SHP77 treated with DMSO at 0.1 percent for 48 hours (cell line): ENCODE data around the gene ATP6V1F.
A peak's percentile ranks its signal among the peaks of the same experiment; 100 is the strongest.

ENCODE experiments used
- DNase-seq: peaks from one replicate; lab custom pipeline; 2025; lab: John Stamatoyannopoulos, UW

ATP6V1F gene, protein sequence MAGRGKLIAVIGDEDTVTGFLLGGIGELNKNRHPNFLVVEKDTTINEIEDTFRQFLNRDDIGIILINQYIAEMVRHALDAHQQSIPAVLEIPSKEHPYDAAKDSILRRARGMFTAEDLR

DNA sequence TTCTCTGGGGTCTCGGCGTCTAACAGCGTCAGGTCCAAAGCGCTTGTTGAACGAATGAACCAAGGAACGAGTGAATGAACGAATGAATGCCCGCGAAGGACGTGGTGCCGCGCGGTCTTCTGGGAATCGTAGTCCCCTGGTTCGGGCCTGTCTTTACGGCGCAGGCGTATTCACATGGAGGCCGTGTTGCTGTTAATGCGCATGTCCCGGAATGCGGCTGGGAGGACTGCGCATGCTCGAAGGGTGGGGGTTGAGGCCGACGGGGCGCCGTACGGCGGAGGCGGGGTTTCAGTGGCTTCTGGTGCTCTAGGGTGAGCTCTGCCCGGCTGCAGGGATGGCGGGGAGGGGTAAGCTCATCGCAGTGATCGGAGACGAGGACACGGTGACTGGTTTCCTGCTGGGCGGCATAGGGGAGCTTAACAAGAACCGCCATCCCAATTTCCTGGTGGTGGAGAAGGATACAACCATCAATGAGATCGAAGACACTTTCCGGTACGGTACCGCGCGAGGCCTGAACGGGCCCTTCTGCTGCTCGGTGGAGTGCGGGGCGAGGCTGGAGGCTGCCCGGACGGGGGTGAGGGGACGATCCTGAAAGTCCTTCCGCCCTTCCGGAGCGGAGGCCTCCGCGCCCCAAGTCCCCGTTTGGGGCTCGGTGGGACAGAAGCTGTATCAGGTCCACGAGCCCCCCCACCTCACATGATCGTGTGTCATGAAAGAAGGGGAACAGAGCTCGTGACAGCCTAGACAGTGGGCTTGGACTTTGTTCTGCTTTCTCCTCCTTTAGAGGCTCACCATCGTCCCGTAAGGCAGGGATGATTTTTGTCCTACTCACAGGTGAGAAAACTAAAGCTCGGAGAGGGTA lies at the start of gene ATP6V1F:
Gene ATP6V1F (plus strand): TSS at position 286 of the 862 bp plus-strand sequence. CDS start 49 bp downstream, at position 335.
- peak; percentile 98 for DNase-seq

DNA sequence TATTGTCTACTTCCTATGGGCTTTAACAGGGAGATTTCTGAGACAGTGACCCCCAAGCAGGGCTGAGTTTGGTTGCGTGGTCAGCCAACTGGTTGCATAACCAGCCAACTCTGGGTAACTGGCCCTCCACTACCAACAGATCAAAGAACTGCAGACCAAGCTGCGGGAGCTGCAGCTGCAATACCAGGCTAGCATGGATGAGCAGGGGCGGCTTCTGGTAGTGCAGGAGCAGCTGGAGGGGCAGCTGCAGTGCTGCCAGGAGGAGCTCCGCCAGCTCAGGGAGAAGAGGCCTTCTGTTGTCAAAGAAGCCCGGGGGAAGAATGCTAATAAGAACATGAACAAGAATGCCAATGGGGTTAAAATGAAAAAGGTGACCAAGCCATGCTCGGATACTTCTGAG lies 48.2 kb upstream of the ATP6V1F start:
- DNase-seq: no peak

DNA sequence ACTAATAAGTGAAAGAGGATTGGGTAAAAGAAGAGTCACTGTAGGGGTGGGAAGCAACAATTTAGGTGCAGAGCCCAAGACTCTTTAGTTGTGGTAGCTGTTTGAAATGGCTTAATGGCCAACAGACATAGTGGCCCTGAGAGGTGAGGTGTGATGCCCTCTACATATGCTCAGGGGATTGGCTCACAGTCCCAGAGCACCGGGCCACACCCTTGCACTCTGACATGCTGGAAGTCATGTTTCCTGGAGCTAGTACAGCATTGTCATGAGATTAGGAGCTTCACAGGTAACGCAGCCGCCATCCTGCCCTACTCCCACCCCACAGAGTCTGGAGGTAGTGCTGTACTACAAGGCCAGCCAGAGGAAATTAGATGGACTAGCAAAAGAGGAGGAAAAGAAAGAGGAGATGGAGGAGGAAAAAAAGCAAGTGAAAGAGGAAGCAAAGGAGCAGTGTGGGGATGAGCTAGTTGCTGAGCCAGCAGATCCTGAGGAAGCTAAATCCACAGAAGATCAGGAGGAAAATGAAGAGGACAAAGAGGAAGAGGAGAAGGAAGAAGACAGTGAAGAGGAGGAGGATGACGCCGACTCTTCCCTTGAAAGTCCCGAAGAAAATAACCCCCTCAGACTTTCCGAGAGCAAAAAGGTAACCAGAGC lies 47.2 kb upstream of the ATP6V1F start:
- DNase-seq: no peak

DNA sequence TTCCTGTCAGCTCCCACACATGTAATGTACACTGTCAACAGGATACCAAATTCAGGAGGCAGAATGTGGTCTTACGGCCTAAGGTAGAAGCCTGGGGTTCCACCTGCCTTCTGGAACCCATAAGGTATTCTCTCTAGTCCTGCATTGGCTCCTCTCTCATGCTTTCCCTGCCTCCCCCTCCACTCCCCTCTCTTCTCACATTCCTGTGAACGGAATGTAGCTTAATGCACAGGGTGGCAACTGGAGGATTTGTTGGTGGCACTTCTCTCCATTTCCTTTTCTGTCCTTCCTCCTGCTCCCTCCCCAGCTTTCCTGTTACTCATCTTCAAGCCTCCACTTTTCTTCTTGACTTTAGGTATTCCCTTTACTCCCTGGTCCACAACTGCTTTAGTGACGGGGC lies 44.0 kb upstream of the ATP6V1F start:
- DNase-seq: no peak

DNA sequence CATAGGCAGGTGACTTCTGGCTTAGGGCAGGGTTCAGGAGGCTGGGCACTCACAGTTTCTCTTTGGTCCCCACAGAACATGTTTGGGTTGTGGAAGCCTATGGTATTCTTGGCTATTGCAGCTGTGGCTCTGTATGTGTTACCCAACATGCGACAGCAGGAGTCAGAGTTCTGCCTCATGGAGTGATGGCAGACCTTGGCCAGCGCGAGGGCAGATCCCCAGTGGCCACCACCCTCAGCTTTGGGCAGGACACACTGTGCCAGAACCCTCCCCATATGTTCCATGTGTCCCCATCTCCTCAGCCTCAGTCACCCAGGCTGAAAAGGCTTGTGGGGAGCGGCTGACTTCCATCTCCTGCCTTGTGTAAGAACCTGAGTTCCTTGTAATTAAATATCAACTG lies 40.9 kb upstream of the ATP6V1F start:
- no peak for DNase-seq

DNA sequence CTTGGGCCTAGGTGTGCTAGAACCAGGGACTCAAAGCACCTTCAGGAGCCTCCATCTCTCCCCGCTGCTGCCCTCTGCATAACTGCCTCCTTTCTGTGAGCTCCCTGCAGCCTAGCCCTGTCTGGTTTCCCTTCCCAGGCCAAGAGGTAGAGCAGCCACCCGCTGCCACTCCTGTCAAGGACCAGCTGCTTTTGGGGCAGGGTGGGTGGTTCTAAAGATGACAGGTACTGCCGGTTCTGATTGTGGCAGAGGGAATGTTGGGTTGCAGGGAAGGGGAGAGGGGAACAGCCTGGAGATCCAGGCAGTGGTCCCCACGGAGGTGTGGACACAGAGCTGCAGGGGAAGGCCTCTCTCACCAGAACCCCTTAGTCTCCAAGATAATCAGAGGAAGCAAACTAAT lies 36.1 kb upstream of the ATP6V1F start:
- DNase-seq: no peak

DNA sequence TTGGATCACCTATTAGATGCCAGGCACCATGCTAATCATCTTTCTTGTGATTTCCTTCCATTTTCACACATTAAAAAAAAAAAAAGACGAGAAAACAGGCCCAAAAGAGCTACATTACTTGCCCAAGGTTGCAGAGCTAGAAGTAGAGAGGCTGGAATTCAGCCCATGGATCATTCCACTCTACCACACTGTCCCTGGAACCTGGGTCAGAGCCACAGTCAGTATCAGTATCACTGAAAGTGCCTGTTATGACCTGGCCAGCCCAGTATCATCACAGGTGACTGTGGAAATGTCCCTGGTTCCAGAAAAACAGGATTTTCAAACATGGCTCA lies 35.8 kb upstream of the ATP6V1F start:
- DNase-seq: no peak

DNA sequence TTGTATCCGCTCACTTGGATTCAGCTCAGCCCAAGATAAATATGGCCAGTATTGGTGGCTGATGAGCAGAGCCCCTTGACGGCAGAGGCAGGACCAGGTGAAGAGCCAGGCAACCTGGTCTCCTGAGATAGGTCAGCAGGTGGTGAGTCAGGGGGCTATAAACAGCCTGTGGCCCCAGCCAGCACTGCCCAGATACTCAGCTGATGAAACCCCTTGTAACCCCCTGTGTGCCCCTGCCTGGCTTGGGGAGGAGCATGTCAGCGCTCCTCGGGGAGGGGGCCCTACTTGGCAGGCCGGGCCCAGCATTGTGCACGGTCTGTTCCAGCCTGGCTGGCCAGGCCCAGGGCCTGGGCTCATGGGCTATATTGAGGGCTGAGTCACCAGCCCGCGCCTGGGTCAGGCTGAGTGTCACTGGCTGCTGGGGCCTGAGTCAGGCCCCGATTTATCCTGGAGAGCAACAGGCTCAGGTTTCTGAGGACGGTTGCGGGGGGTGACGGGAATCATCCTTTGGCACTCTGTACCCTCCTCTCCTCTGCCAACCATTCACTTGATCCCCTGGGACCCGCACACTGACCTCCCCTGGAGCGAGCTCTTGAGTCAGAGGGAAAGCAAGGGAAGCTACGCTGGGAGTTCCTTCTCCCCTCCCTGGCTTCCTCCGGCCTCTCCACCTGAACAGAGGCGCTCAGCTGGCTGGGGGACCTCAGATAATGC lies 35.3 kb upstream of the ATP6V1F start:
- DNase-seq: no peak

DNA sequence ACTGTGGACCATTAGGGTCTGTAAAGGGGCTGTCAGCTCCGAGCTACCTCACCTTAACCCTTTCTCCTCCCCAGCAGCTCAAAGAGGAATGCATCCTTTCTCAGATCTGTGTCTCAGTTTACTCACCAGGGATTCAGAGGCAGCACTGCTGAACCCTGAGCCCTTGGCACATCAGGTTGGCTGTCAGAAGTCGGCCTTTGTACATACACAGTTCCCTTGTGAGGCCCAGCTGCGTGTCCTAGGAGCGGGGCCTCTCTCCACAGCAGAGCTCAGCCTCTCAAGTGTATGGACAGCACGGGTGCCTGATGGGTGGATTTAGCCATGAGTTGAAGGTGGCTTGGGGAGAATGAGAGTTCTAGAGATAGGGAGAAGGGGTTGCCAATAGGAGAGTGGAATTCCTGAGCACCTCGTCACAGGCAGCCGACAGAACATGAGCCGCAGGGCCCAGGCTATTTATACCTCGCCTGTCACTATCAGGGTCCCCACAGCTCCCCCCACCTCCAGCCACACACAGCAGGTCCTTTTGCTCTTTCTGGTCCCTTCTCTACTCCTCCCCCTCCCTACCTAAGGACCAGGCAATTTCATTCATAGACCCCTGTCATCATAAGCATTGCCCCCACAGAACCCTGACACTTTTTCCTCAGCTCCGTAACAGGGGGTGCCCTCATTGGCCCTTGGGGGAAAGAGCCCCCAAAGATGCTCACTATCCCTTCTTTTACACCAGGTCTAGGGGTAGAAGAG lies 34.5 kb upstream of the ATP6V1F start:
- DNase-seq: no peak

DNA sequence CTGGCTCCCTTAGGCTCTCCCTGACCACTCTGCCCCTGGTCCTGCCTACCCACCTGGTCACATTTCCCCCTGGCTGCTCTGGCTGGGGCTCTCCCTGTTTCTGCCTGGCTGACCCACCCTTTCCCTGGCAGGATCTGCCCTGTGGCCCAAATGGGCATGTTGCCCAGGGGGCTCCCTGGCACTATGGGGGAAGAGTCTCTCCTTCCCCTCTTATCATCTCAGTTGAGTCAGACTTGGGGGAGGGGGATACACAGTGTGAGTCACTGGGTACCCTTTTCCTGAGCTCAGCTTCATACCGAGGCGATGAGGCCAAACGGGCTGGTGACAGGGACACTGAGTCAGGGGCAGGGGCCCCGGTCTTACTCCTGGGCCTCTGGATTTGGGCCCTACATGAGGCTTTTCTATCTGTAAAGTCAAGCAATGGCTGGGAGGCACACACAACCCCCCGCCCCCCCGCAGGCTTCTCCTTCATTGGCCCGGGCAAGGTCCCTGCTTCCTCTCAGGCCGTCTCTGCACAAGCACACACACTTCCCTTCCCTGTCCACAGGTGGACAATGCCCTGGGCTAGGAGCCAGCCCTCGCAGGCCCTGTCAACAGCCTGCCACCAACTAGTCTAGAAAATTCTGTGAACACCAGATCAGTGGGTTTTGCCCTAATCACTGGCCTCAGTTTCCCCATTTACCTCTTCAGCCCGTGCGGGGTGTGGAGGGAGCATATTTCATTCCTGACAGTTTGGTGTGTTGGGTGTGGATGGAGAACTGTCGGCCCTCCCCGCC lies 33.1 kb upstream of the ATP6V1F start:
- DNase-seq: no peak

DNA sequence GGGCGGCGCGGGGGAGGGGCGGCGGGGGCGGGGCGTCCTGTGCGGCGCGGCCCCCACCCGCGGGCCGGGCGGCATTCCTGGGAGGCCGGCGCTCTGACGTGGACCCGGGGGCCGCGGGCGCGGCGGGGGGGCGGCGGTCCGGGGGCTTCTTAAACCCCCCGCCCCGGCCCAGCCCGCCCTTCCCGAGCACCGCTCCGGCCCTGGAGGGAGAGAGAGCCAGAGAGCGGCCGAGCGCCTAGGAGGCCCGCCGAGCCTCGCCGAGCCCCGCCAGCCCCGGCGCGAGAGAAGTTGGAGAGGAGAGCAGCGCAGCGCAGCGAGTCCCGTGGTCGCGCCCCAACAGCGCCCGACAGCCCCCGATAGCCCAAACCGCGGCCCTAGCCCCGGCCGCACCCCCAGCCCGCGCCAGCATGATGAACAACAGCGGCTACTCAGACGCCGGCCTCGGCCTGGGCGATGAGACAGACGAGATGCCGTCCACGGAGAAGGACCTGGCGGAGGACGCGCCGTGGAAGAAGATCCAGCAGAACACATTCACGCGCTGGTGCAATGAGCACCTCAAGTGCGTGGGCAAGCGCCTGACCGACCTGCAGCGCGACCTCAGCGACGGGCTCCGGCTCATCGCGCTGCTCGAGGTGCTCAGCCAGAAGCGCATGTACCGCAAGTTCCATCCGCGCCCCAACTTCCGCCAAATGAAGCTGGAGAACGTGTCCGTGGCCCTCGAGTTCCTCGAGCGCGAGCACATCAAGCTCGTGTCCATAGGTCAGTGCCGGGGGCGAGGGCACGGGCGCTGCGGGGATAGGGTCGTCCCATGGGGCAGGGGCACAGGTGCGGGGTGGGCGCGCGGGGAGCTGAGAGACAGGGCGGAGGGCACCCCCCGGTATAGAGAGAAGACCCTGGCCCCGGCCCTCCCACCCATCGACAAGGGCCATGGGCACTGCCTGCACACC lies 32.2 kb upstream of the ATP6V1F start, which contains the start of gene FLNC:
Gene FLNC (plus strand): TSS at position 176 of the 947 bp plus-strand sequence. CDS start 232 bp downstream, at position 408.
- DNase-seq: no peak

DNA sequence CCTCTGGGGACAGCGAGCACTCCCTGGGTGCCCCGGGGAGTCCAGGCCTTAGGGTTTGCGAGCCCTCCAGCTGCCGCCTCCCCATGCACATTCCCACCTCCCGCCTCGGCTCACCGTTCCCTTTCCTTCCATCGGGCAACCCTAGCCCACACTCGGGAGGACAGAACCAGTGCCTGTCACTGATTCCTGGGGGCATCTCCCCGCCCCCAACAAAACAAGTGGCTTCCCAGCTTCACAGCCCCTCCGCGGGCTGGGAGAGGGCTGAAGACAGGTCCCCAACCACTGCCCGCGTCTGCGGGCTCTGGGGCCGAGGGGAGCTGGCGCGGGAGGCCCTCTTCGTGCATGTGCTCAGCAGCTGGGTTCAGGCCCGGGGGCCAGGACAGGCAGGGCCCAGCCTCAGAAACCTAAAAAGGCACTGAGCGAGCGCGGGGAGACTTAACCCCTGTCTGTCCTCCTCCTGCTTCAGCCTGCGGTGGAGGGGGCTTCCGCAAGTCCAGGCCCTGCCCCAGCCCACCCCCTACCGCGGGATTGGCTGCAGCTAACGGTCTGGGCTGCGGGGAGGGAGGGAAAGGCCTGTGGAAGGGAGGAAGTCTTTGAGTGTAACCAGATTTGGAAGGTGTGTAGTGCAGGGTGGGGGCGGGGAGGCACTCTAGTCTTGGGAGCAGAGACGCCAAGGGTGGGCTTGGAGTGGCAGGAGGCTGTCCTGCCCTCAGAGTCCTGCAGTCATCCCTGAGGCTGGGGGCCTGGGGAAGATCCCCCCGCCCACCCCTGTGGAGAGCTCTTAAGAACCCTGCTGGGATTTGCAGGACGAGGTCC lies 31.3 kb upstream of the ATP6V1F start:
- DNase-seq: no peak

DNA sequence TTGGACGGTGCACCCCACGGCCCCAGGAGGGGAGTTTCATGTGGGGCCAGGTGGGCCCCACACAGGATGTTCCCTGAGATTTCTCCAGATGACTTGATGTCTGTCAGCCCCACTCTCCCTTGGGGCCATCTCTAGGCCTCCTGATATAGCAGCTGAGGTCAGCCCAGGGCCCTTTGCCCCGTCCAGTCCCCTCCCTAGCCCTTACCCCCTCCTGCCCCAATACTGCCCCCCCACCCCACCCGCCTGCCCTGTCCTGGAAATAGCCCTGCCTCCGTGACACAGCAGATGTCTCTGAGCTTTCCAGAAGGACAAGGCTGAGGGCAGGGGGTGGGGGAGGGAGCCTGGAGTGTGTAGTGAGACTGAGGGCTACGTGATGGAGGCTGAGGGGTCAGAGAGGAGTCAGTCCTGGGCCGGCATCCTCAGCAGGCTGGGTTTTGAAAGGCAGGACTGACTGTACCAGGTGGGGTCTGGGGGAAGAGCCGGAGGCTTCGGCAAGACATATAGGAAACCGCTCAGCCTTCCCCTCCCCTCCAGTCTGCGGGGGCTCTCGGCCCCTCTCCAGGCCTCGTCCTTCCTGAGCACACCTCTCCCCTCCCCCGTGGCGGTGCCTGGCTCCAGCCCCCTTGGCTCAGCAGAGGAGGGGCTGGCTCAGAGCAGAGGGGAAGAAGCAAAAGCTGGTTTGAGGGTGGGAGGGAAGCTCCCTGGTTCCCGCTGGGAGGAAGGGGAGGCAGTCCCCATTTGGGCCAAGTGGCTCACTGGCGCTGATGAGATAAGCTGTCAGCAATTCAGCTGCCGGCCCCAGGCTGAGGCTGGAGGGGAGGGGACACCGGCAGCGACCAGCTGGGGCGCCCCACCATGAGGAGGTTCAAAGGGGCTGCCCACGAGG lies 30.4 kb upstream of the ATP6V1F start:
- DNase-seq: no peak

DNA sequence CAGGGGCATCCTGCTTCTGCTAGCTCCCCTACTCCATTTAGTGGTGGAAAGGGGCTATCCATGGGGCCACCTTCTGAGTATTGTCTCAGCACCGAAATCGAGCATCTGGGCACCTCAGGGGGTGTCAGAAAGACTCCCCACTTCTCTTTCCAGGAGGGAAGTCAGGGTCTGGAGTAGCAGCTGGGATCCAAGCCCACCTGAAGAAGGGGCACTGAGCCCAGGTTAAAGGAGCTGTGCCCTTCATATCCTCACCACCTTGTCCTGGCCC lies 29.8 kb upstream of the ATP6V1F start:
- no peak for DNase-seq

DNA sequence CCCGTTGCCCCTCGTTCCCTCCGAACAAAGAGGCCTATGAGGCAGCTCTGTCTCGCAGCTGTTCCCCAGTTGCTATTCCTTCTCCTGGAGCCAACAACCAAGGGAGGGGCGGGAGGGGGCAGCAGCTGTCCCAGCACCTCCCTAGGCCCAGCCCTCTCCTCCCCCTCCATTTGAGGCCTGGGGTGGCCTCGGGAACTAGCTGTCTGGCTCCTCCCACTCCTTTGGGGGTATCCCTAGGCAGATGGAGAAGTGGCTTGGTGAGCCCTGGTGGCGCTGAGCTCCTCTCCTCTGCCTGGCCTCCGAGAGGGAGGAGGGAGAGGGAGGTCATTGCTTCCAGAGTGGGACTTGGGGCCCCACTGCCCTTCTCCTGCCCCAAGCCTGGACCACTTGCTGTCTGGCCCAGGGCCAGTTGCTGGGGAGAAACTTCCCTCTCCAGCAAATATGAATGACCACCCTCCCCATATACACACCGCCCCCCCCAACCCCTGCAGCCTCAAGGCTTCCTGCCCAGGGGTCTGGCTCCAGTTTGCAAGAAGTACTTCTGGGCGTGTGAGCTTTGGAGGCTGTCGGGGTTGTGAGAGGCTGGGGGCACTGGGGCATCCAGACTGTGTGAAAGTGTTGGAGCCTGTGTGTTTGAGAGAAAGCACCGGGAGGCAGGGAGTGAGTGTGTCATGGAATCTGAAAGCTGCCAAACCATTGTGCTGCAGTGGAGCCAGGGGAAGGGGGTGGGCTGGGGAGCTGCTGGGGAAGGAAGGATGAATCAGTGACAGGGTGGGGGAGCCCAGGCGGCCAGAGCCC lies 29.3 kb upstream of the ATP6V1F start:
- no peak for DNase-seq

DNA sequence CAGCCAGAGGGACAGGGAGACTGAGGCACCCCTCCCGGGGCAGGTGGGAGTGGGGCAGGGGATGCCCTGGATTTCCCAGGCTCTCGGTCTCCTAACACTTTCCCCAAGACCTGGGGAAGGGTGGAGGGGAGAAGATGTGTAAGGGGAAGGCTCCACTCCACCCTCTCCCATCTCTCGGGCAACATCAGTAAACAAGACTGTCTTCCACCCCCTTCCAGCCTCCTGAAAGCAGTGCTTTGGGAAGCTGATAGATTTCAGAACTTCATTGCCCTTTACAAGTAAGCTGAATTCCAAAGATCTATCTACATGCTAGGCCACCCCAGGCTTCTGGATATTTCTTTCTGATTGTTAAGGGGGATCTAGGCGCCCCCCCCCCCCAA lies 28.7 kb upstream of the ATP6V1F start:
- no peak for DNase-seq

DNA sequence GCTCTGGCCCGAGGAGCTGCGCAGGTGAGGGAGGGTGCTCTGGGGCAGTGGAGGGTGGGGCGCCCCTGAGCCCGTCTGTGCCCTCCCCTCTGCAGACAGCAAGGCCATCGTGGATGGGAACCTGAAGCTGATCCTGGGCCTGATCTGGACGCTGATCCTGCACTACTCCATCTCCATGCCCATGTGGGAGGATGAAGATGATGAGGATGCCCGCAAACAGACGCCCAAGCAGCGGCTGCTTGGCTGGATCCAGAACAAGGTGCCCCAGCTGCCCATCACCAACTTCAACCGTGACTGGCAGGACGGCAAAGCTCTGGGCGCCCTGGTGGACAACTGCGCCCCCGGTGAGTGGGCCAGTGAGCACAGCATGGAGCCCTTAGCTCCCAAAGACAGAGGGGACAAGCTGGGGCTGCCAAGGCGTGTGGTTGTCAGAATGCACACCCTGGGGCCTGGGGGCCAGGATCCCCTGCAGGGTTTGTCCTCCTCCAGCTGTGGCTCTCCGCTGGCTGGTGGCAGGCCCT lies 27.4 kb upstream of the ATP6V1F start:
- no peak for DNase-seq
